ENCODE measurements around the gene EPHA10.

DNA sequence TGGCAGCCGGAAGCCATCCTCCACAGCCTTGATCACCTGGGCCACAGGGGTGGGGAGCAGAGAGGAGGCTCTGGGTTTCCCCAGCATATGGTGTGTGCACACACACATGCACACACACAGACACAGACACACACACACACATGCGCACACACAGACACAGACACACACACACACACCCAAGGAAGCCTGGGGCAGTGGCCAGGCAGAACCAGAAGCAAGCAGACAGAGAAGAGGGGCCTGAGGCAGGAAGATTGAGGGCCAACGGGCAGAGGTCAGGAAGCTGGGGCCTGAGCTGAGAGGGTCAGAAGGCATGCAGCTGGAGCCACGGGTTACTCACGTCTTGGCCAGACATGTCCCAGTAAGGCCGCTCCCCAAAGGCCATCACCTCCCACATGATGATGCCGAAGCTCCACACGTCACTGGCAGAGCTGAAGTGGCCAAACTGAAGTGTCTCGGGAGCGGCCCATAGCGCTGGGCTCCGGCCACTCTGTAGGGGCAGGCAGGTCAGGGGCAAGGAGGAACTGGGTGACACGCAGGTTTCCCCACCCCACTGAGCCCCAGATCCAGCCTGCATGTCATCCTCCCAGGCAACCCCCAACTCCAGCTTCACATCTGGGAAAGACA, 45.2 kb downstream of the EPHA10 start:
- TF ChIP-seq POLR2AphosphoS5 (IDR thresholded peaks at IDR 0.05; ENCODE audit: low read depth, low read length) (no peak), TAF1 (IDR thresholded peaks at IDR 0.05; ENCODE audit: borderline replicate concordance, insufficient read depth, low read length) (no peak), SIN3A (IDR thresholded peaks at IDR 0.05; ENCODE audit: borderline replicate concordance, insufficient read depth, low read length) (no peak)
- TF ChIP-seq, protein P1, sequence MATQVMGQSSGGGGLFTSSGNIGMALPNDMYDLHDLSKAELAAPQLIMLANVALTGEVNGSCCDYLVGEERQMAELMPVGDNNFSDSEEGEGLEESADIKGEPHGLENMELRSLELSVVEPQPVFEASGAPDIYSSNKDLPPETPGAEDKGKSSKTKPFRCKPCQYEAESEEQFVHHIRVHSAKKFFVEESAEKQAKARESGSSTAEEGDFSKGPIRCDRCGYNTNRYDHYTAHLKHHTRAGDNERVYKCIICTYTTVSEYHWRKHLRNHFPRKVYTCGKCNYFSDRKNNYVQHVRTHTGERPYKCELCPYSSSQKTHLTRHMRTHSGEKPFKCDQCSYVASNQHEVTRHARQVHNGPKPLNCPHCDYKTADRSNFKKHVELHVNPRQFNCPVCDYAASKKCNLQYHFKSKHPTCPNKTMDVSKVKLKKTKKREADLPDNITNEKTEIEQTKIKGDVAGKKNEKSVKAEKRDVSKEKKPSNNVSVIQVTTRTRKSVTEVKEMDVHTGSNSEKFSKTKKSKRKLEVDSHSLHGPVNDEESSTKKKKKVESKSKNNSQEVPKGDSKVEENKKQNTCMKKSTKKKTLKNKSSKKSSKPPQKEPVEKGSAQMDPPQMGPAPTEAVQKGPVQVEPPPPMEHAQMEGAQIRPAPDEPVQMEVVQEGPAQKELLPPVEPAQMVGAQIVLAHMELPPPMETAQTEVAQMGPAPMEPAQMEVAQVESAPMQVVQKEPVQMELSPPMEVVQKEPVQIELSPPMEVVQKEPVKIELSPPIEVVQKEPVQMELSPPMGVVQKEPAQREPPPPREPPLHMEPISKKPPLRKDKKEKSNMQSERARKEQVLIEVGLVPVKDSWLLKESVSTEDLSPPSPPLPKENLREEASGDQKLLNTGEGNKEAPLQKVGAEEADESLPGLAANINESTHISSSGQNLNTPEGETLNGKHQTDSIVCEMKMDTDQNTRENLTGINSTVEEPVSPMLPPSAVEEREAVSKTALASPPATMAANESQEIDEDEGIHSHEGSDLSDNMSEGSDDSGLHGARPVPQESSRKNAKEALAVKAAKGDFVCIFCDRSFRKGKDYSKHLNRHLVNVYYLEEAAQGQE (IDR thresholded peaks at IDR 0.05; ENCODE audit: insufficient read depth in 1 of 2, low read depth in 2 of 2, low read length in 2 of 2), result no peak

All from PFSK-1 (cell line).